GM21515 (cell line): ENCODE results near the gene ULK4.
A peak's percentile ranks its signal among the peaks of the same experiment; 100 is the strongest.
"Not testable (repeated sequence)": the region's sequence is repeated elsewhere in the genome, so short reads cannot be mapped to it uniquely, and the experiment has no call there.

ENCODE experiments used
- ATAC-seq: cut with Tn5 transposase; IDR thresholded peaks from one replicate; pipeline ENCODE4 v1.9.1; 2021; ENCODE audit not compliant: unreplicated experiment

The ULK4 gene

GRCh38 chr3:41874022-41874421 is 87.9 kb downstream of the ULK4 start:
- ATAC-seq: no peak

GRCh38 chr3:41872157-41872556 is 89.7 kb downstream of the ULK4 start:
- ATAC-seq: no peak

- no peak for ATAC-seq
Measured at GRCh38 chr3:41867533-41867932, 94.4 kb downstream of the ULK4 start.

- ATAC-seq: no peak
Measured at GRCh38 chr3:41866298-41866697, 95.6 kb downstream of the ULK4 start.

- ATAC-seq: no peak
Measured at GRCh38 chr3:41863024-41863423, 98.9 kb downstream of the ULK4 start.

- ATAC-seq: not testable (repeated sequence)
Measured at GRCh38 chr3:41860489-41860888, 101.4 kb downstream of the ULK4 start.

GRCh38 chr3:41854956-41855355 is 106.9 kb downstream of the ULK4 start:
- ATAC-seq: no peak

GRCh38 chr3:41853540-41854196 is 108.2 kb downstream of the ULK4 start:
- ATAC-seq: no peak

GRCh38 chr3:41848753-41849574 is 112.9 kb downstream of the ULK4 start:
- ATAC-seq: no peak

- ATAC-seq: no peak
Measured at GRCh38 chr3:41847679-41848078, 114.2 kb downstream of the ULK4 start.

GRCh38 chr3:41846850-41847249 is 115.1 kb downstream of the ULK4 start:
- ATAC-seq: no peak

- ATAC-seq: no peak
Measured at GRCh38 chr3:41845826-41846225, 116.1 kb downstream of the ULK4 start.

- not testable (repeated sequence) for ATAC-seq
Measured at GRCh38 chr3:41844256-41844655, 117.6 kb downstream of the ULK4 start.

GRCh38 chr3:41840936-41841668 is 120.8 kb downstream of the ULK4 start:
- ATAC-seq: not testable (repeated sequence)

GRCh38 chr3:41836360-41837134 is 125.4 kb downstream of the ULK4 start:
- peak; percentile 72 for ATAC-seq

GRCh38 chr3:41833628-41834027 is 128.3 kb downstream of the ULK4 start:
- ATAC-seq: no peak

- ATAC-seq: no peak
Measured at GRCh38 chr3:41819236-41819635, 142.7 kb downstream of the ULK4 start.

GRCh38 chr3:41808618-41809017 is 153.3 kb downstream of the ULK4 start:
- ATAC-seq: no peak

- ATAC-seq: no peak
Measured at GRCh38 chr3:41808152-41808551, 153.8 kb downstream of the ULK4 start.

- ATAC-seq: no peak
Measured at GRCh38 chr3:41794748-41795589, 166.9 kb downstream of the ULK4 start.
